Mucosa of gallbladder (tissue), 1 donor: ENCODE measurements around the gene TSHZ2. TPM values are rescaled to one million over a fixed set of nuclear protein-coding genes. Genes with fewer than 3 reads are reported as not detected.

Experiments used
- DNase-seq: peaks from one replicate; pipeline ENCODE4 v3.0.0-alpha.2; 2020; ENCODE audit warnings: low spot score
- total RNA-seq: library from RNA; stranded (reverse); gene quantifications from one replicate; pipeline ENCODE4 v1.2.1, GENCODE V29; 2021
- donor health status: DM: no; HTN: no; CAD: no.

The TSHZ2 gene
- total RNA-seq, 1 donor from 2014 or later = 42.9 TPM

GRCh38 chr20:53381568-53382262, 409.6 kb downstream of the TSHZ2 start:
- DNase-seq = no peak

- no peak for DNase-seq
Measured at GRCh38 chr20:53382263-53382844, 410.2 kb downstream of the TSHZ2 start.

- DNase-seq = no peak
Measured at GRCh38 chr20:53383916-53384315, 411.8 kb downstream of the TSHZ2 start.

GRCh38 chr20:53384392-53384791, 412.2 kb downstream of the TSHZ2 start:
- DNase-seq = no peak

- no peak for DNase-seq
Measured at GRCh38 chr20:53385941-53386767, 414.0 kb downstream of the TSHZ2 start.

GRCh38 chr20:53387983-53388675, 416.0 kb downstream of the TSHZ2 start:
- no peak for DNase-seq

GRCh38 chr20:53389516-53390300, 417.6 kb downstream of the TSHZ2 start:
- no peak for DNase-seq

DNA sequence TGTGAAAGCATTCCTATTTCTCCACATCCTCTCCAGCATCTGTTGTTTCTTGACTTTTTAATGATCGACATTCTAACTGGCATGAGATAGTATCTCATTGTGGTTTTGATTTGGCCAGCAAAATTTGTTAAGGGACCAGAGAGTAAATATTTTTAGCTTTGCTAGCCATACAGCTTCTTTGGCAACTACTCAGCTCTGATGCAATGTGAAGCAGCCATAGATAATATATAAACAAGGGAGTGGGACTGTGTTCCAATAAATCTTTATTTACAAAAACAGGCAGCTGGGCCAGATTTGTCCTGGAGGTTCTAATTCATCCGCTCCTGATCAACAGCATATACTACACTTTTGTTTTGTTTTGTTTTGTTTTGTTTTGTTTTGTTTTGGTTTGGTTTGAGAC, 418.6 kb downstream of the TSHZ2 start:
- no peak for DNase-seq

DNA sequence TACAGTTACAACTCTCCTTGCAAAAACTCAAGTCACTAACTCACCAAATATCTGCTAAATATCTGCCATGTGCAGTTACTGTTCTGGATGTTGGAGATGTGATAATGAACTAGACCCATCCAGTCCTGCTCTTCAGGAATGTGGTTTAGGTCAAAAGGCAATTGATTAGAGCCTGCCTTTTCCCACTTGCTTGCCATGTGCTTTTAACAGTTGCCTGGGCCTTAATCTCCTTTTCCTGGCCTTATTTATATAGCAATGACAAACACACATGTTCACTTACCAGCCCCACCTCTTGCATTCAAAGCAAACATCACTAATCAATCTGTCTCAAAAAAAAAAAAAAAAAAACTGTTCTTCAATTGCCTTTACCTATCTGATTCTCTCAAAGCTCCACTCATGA, 422.3 kb downstream of the TSHZ2 start:
- peak; percentile 57 for DNase-seq

DNA sequence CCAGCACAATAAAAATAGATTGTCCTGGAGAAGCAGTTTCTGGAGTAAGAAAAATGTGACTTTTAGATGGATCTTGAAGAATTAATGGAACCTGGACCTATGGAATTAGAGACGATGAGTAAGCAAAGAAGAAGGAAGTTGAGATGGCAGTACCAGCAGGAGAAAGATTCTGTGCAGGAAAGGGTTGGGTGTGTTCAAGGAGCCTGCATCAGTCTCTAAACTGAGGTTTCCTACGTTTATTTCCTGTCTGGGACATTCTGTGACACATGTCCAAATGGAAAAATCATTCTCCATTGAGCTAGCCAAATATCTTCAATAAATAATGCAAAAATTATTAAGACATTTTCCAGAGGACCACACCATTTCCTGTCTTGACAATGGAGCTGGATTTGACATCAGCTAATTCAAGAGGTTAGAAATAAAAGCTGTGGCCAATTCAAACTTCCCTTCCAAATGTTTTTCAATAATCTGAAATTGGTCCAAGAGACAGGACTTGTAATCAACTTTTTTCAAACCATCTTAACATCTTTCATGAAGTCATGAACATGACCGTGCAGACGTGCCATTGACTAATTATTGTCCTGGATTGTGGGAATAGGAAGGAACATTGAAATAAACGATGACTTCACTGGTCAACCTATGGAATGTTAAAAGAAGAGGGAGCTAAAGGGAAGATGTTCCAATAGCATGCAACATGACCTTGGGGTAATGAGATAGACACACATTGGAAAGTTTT, 423.2 kb downstream of the TSHZ2 start:
- DNase-seq = no peak

DNA sequence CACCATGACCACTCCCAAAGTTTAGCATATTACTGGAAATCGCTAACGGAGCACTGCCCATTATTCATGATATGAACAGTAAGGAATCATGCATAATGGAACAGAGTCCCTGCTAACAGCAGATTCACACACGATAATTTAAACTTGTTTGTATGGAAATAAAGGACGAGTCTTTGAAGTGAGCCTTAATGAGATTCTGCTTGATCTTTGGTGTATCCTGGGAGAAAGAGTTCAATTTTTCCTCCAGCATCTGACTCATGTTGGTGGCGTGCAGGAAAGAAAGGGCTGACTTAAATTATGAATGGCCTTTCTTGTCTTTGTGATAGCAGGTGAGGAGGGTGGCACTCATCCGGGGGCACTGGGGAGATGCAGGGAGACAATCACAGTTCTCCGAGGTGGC, 426.9 kb downstream of the TSHZ2 start:
- no peak for DNase-seq

GRCh38 chr20:53399592-53400335, 427.6 kb downstream of the TSHZ2 start:
- DNase-seq = peak; percentile 16

DNA sequence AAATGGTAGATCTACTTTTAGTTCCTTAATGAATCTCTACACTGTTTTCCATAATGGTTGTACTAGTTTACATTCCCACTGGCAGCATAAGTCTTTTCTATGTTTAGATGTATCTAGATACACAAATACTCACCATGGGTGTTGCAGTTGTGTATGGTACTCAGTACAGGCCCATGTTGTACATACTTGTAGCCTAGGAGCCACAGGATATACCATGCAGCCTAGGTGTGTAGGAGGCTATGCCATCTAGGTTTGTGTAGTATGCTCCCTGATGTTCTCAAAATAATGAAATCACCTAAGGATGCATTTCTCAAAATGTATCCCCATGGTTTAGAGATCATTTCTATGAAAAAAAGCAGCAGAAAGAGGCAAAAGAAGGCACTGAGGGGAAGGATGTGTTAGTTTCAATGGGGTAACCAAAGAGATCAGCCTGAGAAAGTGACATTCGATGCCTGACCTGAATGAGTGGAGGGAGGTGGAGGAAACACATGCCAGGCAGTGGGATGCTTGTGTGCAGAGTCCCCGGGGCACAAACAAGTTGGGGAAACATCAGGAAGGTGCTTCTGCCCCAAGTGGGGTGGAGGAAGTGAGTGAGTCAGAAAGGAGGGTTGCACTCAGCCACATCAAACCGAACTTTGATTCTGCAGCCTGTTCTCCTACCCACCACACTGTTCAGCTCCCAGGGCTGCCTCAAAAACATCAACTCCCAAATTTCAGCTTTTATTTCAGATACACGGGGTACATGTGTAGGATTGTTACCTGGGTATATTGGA, 430.3 kb downstream of the TSHZ2 start:
- no peak for DNase-seq

DNA sequence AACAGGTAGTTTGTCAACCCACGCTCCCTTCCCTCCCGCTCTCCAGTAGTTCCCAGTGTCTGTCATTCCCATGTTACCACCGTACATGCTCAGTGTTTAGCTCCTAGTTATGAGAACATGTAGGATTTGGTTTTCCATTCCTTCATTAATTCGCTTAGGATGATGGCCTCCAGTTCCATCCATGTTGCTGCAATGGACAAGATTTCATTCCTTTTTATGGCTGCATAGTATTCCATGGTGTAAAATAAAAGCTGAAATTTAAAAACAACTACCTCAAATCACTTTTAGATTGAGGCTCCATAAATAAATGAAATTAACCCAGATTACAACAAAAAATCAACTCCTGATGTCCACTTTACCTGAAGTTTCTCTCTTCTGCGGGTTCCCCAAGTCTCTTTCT, 430.9 kb downstream of the TSHZ2 start:
- no peak for DNase-seq

DNA sequence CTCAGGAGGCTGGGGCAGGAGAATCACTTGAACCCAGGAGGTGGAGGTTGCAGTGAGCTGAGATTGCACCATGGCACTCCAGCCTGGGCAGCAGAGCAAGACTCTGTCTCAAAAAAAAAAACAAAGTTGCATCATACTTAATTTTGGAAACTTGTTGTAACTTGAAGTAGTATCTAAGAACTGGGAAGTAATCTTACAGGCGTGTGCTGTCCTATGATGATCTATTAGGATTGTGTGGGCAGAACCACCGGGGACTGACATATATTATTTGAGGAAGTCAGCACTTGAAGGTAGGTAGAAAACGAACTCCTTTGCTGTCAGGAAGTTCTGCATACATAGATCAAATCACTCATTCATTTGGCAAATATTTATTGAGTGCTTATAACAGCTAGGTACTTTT, 433.0 kb downstream of the TSHZ2 start:
- no peak for DNase-seq

GRCh38 chr20:53406580-53406979, 434.4 kb downstream of the TSHZ2 start:
- DNase-seq = no peak

DNA sequence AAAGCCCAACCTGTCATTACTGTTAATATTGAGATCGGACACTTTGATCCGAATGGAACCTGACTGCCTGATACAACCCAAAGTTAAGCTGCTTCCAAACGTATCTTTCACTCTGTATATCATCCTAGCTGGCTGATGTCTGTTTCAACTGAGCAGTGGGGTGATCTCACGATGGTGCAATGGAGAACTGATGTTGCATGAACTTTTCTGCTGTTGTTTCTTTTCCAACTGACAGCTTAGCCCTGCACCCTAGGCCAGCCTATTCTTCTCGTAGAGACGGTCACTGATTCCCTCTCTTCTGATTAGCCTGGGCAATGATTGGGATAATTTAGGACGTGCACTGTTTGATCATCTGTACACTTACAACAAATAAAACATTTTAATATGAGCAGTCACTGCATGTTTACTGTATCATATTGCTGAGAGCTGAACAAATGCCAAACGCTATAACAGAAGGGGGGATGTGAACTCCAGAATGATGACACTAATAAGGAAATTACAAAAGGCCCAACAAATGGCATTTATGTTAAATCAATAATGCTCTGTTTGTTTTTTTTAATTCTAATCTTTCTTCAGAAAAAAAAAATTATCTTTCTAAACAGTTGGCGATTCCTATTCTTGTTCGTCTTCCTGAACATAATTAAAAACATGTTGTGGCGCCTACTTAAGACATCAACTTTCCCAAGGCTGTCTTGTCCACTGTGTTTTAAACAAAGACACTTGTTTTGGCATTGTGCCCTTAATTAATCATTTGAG, 436.7 kb downstream of the TSHZ2 start:
- no peak for DNase-seq

DNA sequence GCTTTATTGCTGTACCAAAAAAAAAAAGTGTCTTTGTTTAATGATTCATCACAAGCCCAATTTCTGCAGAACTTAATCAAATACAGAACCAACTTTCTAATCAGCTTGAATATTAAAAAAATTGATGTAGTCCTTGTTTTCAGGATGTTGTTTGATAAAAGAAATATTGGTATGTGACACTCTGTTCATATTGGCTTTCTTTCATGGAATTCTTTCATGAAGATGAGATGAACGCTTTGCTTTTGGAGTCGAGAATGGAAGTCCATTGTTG, 437.2 kb downstream of the TSHZ2 start:
- no peak for DNase-seq

DNA sequence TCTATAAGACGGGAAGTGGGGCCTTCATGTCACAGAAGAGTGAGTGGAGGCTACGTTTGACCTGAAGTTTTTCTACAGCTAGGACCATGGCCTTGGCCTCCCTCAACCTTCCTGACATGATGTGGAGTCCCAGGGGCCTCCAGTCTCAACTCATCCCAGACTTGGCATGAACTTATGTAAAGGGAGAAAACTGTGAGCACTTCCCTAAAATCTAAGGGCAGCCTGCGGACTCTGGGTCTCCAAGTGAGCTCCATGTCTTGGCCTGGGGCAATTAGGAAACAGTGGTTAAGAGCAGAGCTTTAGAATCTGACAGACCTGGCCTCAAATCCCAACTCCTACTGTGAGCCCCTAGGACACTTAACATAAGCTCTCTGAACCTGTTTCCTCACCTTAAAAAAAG, 439.0 kb downstream of the TSHZ2 start:
- no peak for DNase-seq
